Mesothelial cell of epicardium (in vitro differentiated cells): ENCODE results near the gene ADAMTS17. TPM values are rescaled to one million over a fixed set of nuclear protein-coding genes. Genes with fewer than 3 reads are reported as not detected.

ENCODE experiments used
- DNase-seq, 2 experiments: peaks; one replicate each; pipeline ENCODE4 v3.0.0; 2021; ENCODE audit warnings: low spot score in 2 of 2; ENCODE audit not compliant: unreplicated experiment in 2 of 2
- H3K27ac Mint-ChIP-seq: 2 replicates; pipeline ENCODE4 v1.8.0; 2021; ENCODE audit warnings: mixed read lengths
- H3K27me3 Mint-ChIP-seq: 2 replicates; pipeline ENCODE4 v1.8.0; 2021; ENCODE audit warnings: low read depth, mixed read lengths
- H3K36me3 Mint-ChIP-seq: 2 replicates; pipeline ENCODE4 v1.8.0; 2021; ENCODE audit warnings: mixed read lengths
- H3K4me1 Mint-ChIP-seq: 2 replicates; pipeline ENCODE4 v1.8.0; 2021; ENCODE audit warnings: mixed read lengths
- H3K4me3 Mint-ChIP-seq: 2 replicates; pipeline ENCODE4 v1.8.0; 2021; ENCODE audit warnings: mild to moderate bottlenecking, moderate library complexity, mixed read lengths
- H3K9me3 Mint-ChIP-seq: 2 replicates; pipeline ENCODE4 v1.8.0; 2021; ENCODE audit warnings: mixed read lengths
- total RNA-seq: library from RNA; stranded (reverse); gene quantifications from 3 replicates; pipeline ENCODE4 v1.2.1, GENCODE V29; 2021
- TF ChIP-seq, protein P1 (sequence below): fragments of 200-600 bp; sonication (generic); IDR thresholded peaks from one replicate; pipeline ENCODE4 v1.5.0; 2021; ENCODE audit warnings: antibody characterized with exemption; ENCODE audit not compliant: unreplicated experiment

The ADAMTS17 gene
- total RNA-seq, 1 donor from 2014 or later, result 39.4 TPM

DNA sequence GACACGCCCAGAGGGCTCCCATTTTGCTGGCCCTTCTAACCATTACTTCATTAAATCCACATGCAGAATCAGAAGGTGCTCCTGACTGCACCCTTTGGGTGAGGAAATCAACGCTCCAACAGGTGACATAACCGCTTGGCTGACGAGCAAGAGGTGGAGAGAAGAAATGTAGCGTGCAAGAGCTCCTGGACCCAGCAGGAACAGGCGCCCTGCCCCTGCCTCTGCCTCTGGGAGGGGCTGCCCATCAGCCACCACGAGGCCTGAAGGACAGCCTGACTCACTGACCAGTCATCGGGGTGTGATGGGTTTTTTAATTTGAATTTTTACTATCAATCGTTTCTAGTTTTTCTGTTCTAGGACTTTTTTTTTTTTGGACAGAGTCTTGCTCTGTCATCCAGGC lies 218.2 kb downstream of the ADAMTS17 start:
- Mint-ChIP-seq H3K4me1 (peaks cover 17% of the 10 kb centered on the region), H3K27me3 (no peaks in the 10 kb centered on the region), H3K36me3 (peaks cover 49% of the 10 kb centered on the region), H3K4me3 (no peak overlapping the region), H3K9me3 (peaks cover 28% of the 10 kb centered on the region), H3K27ac (no peak overlapping the region)
- TF ChIP-seq, protein P1, sequence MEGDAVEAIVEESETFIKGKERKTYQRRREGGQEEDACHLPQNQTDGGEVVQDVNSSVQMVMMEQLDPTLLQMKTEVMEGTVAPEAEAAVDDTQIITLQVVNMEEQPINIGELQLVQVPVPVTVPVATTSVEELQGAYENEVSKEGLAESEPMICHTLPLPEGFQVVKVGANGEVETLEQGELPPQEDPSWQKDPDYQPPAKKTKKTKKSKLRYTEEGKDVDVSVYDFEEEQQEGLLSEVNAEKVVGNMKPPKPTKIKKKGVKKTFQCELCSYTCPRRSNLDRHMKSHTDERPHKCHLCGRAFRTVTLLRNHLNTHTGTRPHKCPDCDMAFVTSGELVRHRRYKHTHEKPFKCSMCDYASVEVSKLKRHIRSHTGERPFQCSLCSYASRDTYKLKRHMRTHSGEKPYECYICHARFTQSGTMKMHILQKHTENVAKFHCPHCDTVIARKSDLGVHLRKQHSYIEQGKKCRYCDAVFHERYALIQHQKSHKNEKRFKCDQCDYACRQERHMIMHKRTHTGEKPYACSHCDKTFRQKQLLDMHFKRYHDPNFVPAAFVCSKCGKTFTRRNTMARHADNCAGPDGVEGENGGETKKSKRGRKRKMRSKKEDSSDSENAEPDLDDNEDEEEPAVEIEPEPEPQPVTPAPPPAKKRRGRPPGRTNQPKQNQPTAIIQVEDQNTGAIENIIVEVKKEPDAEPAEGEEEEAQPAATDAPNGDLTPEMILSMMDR, result no peak
- no peak for DNase-seq

DNA sequence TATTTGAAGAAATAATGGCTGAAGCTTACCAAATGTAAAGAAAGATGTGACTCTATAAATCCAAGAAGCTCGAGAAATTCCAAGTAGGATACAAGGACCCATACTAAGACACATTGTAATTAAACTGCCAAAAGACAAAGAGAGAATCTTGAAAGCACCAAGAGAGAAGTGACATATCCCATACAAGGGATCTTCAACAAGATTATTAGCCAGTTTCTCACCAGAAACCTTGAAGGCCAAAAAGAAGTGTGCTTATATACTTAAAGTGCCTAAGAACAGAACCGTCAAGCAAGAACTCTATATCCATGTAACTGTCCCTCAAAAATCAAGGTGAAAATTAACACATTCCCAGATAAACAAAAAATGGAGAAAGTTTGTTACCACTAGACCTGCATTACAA lies 220.5 kb downstream of the ADAMTS17 start:
- H3K27me3 Mint-ChIP-seq, result no peaks in the 10 kb centered on the region
- peaks cover 32% of the 10 kb centered on the region for H3K9me3 Mint-ChIP-seq

DNA sequence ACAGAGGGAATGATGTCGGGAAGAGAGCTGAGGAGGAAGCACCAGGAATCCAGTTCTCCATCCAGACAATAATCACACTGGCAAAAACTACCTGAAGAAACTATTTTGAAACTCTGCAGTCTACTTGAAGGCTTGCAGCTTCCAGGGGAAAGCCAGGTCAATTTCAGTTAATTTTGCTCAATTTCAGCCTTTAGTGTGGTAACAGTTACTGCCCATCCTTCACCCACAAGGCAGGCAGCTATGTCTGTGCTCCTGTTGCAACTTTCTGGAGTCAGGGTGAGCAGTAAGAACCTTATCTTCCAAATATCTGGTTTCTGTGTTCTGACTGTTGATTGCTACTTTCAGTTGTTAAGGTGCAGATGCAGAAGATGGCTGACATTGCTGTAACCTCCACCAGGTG lies 221.7 kb downstream of the ADAMTS17 start:
- Mint-ChIP-seq H3K9me3 (peaks cover 32% of the 10 kb centered on the region), H3K27ac (no peak overlapping the region), H3K27me3 (no peaks in the 10 kb centered on the region), H3K4me3 (no peak overlapping the region), H3K4me1 (peaks cover 5% of the 10 kb centered on the region), H3K36me3 (peaks cover 61% of the 10 kb centered on the region)
- no peak for DNase-seq
- TF ChIP-seq, protein P1, result no peak

More for the DNA sequence above, 220.5 kb downstream of the ADAMTS17 start:
- no peak for DNase-seq
- Mint-ChIP-seq H3K27ac (no peak overlapping the region), H3K4me3 (no peak overlapping the region), H3K4me1 (peaks cover 13% of the 10 kb centered on the region), H3K36me3 (peaks cover 56% of the 10 kb centered on the region)
- TF ChIP-seq, protein P1, result no peak

DNA sequence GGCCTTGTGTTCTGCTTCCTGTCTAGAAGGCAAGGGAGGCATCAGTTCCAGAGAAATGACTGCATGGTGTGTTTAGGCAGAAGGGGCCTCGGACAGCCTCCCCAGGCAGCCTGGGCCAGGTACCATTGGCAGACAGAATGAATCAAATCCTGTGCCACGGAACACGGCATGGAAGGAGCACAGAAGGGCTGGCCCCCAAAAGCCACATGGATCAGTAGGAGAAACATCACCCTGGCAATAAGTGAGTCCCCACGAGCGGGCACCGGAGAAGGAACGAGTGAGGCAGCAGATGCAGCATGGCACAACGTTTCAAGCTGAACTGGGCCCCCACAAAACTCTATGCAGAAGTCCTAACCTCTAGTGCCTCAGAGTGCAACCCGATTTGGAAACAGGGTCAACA lies 223.2 kb downstream of the ADAMTS17 start:
- H3K4me3 Mint-ChIP-seq, result no peak overlapping the region
- peaks cover 16% of the 10 kb centered on the region for H3K4me1 Mint-ChIP-seq
- H3K27me3 Mint-ChIP-seq, result no peaks in the 10 kb centered on the region
- peaks cover 32% of the 10 kb centered on the region for H3K9me3 Mint-ChIP-seq
- TF ChIP-seq, protein P1, result no peak
- peaks cover 61% of the 10 kb centered on the region for H3K36me3 Mint-ChIP-seq
- H3K27ac Mint-ChIP-seq, result no peak overlapping the region
- DNase-seq, result no peak

DNA sequence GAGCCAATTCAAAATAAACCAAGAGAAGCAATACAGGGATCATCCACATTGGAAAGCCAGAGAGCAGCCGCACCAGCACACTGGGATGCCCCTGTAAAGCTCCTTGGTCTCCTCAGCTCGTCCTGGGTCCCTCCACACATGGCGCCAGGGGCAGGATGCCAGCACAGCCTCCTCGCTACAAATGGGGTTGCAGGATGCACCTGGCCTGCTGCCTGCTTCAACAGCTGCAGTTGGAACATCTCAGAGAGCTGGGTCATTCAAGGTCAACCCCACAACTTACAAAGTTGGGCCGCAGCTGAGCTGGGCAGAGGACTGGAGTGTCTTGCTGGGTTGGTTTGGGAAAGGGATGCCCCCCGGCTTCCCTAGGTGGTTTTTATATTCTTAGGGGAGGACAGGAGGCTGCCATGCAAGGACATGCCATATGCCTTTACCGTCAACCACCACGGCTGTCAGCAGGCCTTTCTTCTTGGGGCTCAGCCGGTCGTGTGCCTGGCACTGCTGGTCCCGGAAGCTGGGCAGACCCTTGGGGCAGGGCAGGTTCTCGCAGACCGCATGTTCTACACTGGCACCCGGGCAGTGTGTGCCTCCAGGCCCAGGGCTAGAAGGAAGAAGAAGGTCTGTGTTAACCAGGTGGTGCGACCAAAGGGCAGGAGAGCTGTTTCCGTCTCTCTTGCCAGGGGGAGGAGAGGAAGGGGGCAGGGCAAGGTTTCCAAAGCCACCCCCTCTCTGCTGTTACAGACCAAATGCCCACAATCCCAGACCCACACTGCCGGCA lies 225.2 kb downstream of the ADAMTS17 start:
- H3K9me3 Mint-ChIP-seq, result peaks cover 26% of the 10 kb centered on the region
- peaks cover 26% of the 10 kb centered on the region for H3K4me1 Mint-ChIP-seq
- no peak for DNase-seq
- H3K27me3 Mint-ChIP-seq, result no peaks in the 10 kb centered on the region
- H3K36me3 Mint-ChIP-seq, result peaks cover 48% of the 10 kb centered on the region
- TF ChIP-seq, protein P1, result no peak
- H3K4me3 Mint-ChIP-seq, result no peak overlapping the region
- no peak overlapping the region for H3K27ac Mint-ChIP-seq

DNA sequence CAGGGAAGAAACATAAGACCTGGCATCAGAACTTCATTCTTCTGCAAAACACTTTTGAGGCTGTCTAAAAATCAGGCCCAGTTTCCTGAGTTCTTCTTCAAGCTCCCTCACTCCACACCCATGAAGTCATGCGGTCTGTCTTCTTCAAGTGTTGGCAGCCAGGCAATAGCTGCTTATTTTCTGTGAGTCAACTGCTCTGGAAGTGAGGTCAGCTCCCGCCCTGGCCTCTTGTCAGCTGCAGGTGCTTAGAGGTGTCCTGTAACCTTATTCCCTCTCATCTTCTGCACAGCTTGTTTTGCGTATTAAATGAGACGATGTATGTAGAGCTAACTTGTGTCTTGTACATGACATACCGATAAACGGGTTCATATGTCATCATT lies 226.1 kb downstream of the ADAMTS17 start:
- Mint-ChIP-seq H3K27me3 (no peaks in the 10 kb centered on the region), H3K9me3 (peaks cover 19% of the 10 kb centered on the region), H3K36me3 (peaks cover 42% of the 10 kb centered on the region), H3K27ac (no peak overlapping the region), H3K4me3 (no peak overlapping the region), H3K4me1 (peaks cover 35% of the 10 kb centered on the region)
- TF ChIP-seq, protein P1, result no peak
- no peak for DNase-seq
